GM19395 (cell line): Measurements from ENCODE around the gene SUFU.
"Not testable (repeated sequence)": the region's sequence is repeated elsewhere in the genome, so short reads cannot be mapped to it uniquely, and the experiment has no call there.

Experiments
- ATAC-seq: cut with Tn5 transposase; IDR thresholded peaks from one replicate; pipeline ENCODE4 v1.9.1; 2021; ENCODE audit warnings: mild to moderate bottlenecking, moderate library complexity; ENCODE audit not compliant: unreplicated experiment

SUFU gene

GRCh38 chr10:102479651-102480050 is 24.1 kb upstream of the SUFU start:
- ATAC-seq = no peak

DNA sequence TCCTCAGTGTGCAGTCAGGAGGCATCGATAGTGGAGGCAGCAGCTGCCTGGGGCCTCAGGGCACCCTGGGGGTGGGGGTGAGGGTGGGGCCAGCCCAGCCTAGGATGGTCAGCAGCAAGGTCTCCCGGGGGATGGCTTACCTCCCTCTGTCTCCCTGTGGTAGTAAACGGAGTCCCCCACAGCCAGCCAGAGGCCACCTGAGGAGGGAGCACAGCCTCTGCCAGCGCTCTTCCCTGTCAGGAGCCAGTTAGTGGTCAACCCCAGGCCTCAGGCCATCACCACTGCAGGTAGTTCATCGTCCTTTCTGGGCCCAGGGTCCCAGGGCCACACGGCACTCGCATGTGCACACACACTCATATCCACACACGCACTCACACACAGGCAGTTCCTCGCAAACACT is 23.4 kb upstream of the SUFU start:
- no peak for ATAC-seq

- ATAC-seq = no peak
Measured at GRCh38 chr10:102484021-102484420, 19.8 kb upstream of the SUFU start.

- ATAC-seq = no peak
Measured at GRCh38 chr10:102485093-102485784, 18.5 kb upstream of the SUFU start.

DNA sequence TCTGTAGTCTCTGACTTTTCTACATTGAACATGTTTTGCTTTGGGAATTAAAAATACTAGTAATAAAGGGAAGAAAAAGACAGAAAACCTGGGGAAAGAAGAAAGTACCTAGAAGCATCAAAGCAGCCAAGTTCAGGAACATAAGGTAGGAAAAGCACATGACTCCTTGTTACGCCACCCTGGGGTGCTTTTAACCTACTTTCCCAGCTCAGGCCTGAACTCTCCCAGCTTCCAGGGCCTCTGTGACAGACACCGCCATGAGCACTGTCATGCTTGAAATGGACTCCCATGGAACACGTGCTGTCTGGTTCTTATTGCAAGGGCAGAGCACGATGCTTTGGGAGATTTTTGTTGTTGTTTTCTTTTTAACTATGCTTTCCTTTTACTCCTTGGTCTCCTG is 12.6 kb upstream of the SUFU start:
- ATAC-seq = no peak

GRCh38 chr10:102492344-102492939 is 11.3 kb upstream of the SUFU start:
- no peak for ATAC-seq

- ATAC-seq = no peak
Measured at GRCh38 chr10:102492983-102493382, 10.8 kb upstream of the SUFU start.

DNA sequence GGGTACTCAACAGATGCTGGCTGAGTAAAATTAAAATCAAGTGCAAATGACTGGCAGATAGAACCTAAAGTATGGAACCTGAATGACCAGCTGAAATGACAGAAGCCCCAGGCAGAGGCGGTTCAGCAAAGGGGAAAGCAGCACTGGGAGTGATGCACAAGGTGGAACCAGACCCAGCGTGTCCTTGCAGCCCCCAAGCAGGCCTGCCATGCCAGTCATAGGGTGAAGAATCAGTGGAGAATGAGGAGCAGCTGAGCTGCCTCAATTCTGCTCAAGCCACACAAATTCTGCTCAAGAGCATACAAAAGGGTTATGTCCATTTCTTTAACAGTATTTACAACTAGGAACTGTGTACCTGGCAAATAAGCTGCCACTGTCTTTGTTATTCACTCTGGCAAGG is 10.0 kb upstream of the SUFU start:
- no peak for ATAC-seq

- ATAC-seq = no peak
Measured at GRCh38 chr10:102497545-102497944, 6.2 kb upstream of the SUFU start.

DNA sequence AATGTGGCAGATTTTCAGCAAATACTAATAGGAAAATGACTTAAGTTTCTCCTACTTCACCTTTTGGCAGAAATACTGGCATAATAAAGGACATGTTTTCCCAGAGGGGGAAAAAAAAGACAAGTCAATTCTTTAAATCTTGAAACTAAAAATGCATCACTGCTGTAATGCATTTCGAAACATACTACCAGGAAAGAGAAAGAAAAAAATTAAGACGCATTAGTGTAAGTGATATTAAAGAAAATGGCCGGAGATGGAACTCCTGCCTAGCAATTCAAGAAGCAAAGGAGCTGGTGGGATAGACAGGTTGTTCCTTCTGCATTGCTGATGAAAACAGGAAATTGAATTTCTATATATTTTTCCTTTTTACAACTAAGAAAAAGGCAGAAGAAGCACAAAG is 4.4 kb upstream of the SUFU start:
- ATAC-seq = no peak

DNA sequence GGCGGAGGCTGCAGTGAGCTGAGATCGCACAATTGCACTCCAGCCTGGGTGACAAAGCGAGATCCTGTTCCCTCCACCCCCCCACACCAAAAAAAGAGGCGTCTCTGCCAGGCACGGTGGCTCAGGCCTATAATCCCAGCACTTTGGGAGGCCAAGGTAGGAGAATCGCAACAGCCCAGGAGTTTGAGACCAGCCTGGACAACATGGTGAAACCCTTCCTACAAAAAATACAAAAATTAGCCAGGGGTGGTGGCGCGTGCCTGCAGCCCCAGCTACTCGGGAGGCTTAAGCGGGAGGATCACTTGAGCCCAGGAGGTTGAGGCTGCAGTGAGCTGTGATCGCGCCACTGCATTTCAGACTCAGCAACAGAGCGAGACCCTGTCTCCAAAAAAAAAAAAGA is 3.1 kb upstream of the SUFU start:
- not testable (repeated sequence) for ATAC-seq

DNA sequence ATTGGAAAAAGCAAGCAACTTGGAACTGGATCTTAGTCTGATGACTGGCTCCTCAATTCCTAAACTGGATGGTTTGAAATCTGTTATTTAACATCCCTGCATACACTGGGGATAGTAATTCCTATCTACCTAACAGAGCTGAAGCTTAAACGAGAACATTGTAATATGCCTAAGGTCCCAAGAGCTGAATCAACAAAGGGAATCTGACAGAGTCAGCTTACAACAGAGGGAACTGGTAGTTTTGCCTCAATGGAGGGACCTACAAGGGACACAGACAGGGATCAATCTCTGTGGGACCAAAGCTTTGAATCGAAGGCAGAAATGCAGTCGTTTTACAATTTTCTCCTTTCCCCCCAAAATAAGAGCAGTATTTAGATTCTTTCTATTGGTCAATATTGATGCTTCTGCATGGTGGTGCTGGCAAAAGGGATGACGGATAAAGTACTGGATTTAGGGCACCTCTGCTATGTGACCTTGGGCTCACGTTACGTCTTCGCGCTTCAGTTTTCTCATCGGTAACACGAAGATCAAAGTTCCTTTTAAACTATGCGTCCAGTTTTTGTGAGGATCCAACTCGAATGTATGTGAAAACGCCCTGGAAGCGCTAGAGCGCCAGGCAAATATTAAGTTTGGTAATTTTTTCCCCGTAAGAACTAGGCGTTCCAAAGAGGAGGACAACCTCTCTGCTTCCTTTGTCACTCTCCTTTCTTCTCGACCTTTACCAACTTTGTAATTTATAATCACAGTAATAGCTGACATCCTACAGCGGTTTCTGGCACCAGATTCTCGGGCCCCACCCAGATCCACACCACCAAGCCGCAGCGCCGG is 2.4 kb upstream of the SUFU start:
- ATAC-seq = no peak

GRCh38 chr10:102502029-102502336 is 1.8 kb upstream of the SUFU start:
- peak; percentile 73 for ATAC-seq

DNA sequence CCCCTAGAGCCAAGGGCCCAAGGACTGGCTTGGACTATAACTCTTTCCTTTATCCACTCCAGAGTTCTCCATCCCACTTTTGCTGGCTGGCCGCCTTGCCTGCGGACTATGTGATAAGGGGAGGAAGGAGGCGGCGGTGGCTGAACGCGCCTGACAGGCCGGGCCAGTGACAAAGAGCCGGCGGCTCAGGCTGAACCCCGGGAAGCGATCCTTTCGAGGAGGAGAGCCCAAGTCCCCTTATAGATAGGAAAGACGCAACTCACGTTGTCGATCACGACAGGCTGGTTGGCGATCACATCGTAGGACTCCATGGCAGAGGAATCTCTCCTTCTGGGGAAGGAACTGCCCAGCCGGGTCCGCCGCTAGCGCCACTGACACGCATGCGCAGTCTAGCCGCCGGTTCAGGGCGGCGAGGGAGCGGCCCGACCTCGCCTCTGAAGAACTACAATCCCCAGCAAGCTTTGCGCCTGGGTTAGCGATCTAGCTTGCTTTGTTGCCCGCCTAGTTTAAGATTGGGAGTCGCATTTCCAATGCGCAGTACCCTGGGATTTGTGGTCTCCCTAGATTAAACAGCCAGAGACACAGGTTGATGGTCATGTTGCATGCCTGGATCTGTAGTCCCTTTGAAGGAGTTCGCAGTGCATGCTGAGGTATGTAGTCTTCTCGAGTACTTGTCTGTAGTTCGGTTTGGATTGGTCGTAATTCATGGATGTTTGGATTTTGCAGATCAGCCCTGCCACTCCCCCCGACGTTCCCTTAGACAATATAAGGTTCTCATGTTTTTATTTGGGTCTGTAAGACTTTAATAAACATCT is 1.2 kb upstream of the SUFU start, which contains the start of gene ACTR1A:
ACTR1A (minus strand) TSS at position 376 of the 815 bp plus-strand sequence; CDS start at position 311, 65 bp downstream.
- ATAC-seq = peak; percentile 60

DNA sequence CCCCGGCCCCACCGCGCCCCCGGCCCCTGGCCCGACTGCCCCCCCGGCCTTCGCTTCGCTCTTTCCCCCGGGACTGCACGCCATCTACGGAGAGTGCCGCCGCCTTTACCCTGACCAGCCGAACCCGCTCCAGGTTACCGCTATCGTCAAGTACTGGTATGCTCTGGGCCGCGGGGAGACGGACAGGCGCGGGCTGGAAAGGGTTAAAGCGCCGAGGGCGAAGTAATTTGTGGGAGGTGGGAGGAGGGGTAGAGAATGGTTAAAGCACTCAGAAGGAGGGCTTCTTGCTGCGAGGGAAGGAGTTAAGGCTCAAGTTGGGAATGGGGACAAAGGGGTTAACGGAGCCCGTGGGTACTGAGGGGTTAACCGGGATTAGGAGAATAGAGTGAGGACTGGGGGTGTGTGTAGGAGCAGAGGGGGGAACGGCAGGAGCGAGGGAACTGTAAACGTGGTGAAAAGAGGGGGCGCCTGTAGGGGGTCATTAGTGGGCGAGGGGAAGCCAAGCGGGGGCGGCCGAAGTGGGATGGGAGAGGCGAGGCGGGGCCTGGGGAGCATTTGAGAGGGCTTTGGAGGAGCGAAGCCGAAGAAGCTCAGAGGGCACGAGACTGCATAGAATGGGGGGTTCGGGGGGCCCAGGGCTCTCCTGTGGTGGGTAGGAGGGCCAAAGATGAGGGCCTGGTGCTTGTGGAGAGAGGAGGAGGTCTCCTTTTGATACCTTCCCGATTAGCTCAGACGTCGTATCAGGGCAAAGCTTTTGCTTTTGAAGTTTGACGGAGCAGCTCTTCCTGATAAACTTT is 605 bp downstream of the SUFU start:
- ATAC-seq = no peak

DNA sequence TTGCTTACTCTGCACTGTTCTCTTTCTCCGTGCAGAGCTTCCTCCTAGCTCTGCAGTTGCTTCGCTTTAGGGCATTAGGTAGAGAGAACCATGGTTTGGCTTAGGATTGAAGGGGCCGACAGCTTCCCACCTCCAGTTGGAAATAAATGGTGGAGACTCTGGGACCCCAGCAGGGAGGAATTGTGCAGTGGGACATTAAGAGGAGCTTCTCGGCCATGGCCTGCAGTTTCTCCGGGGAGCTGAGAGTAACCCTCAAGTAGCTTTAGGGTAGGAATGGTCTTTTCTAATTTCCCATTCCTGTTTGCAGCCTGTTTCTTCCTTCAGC is 1.2 kb downstream of the SUFU start:
- ATAC-seq = no peak

GRCh38 chr10:102505462-102506115 is 1.8 kb downstream of the SUFU start:
- no peak for ATAC-seq

DNA sequence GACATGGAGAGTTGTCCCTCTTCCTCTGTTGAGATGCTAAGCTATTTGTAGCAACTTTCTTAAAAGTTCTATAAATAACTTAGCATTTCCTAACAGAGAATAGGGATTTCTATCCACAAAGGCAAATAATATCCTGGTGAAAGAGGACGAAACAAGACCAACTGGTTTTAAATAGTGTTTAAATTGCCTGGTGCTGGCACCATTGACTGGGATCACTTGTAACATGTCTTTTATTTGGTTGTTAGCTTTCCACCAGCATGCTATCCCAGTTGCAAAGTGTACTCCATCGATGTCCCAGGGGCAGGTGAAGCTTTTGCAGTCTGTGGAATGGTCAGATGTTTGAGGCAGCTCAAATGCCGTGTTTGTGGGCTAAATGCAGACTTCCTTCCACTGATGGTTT is 3.7 kb downstream of the SUFU start:
- no peak for ATAC-seq

- no peak for ATAC-seq
Measured at GRCh38 chr10:102508506-102508905, 4.7 kb downstream of the SUFU start.

DNA sequence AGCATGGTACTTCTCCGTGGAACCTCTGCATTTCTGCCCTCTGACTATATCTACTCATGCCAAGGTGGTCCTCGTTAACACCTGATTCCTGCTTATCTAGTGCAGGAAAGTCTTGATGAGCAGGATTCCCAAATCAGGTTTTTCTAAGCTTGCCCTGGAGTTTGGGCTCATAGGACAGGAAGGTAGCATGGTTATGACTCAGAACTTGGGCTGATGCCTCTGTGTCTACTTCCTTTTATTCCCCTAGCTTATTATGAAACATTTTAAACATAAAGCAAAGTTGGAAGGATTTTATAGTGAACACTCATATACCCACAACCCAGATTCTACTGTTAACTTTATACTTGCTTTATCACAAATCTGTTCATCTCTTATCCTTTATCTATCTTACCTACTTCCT is 5.6 kb downstream of the SUFU start:
- no peak for ATAC-seq
